Epithelial cell of proximal tubule (primary cell): ENCODE measurements around the gene KLHL14. TPM values are rescaled to one million over a fixed set of nuclear protein-coding genes. Genes with fewer than 3 reads are reported as not detected.

Experiments
- DNase-seq: peaks from one replicate; pipeline ENCODE4 v3.0.0-alpha.2; 2011; ENCODE audit warnings: low read depth
- H3K4me3 ChIP-seq: 2 replicates; pipeline ENCODE4 v1.5.1; 2011; ENCODE audit warnings: low read depth, mild to moderate bottlenecking, low read length
- CTCF ChIP-seq: conservative IDR thresholded peaks from 2 replicates; pipeline ENCODE4 v1.5.1; 2012; ENCODE audit warnings: low read depth, mild to moderate bottlenecking, low read length
- total RNA-seq: library from RNA; depleted of rRNA; stranded (reverse); fragments of >200 nt; gene quantifications from 2 replicates; pipeline ENCODE4 v1.2.3, GENCODE V29; 2015

The KLHL14 gene
- total RNA-seq, 1 donor from 2014 or later = 2.9 TPM

- DNase-seq = peak; percentile 36
- H3K4me3 ChIP-seq = no peak overlapping the region
- TF ChIP-seq CTCF = peak; percentile 93
Measured at GRCh38 chr18:32714571-32715148, 58.2 kb downstream of the KLHL14 start.

- no peak for DNase-seq
- TF ChIP-seq CTCF = no peak
- H3K4me3 ChIP-seq = no peak overlapping the region
Measured at GRCh38 chr18:32712860-32713259, 60.0 kb downstream of the KLHL14 start.

- H3K4me3 ChIP-seq = no peak overlapping the region
- no peak for DNase-seq
- no peak for TF ChIP-seq CTCF
Measured at GRCh38 chr18:32711862-32712261, 61.0 kb downstream of the KLHL14 start.

GRCh38 chr18:32707586-32707985 is 65.2 kb downstream of the KLHL14 start:
- no peak for TF ChIP-seq CTCF
- DNase-seq = no peak
- no peak overlapping the region for H3K4me3 ChIP-seq

GRCh38 chr18:32707147-32707546 is 65.7 kb downstream of the KLHL14 start:
- H3K4me3 ChIP-seq = no peak overlapping the region
- no peak for DNase-seq
- TF ChIP-seq CTCF = no peak

- TF ChIP-seq CTCF = no peak
- DNase-seq = no peak
- no peak overlapping the region for H3K4me3 ChIP-seq
Measured at GRCh38 chr18:32701313-32701712, 71.5 kb downstream of the KLHL14 start.

- no peak for DNase-seq
- no peak overlapping the region for H3K4me3 ChIP-seq
- no peak for TF ChIP-seq CTCF
Measured at GRCh38 chr18:32698153-32698552, 74.7 kb downstream of the KLHL14 start.
